ENCODE results near the gene KRT38.

KRT38 gene

GRCh38 chr17:41421617-41422016 is 19.2 kb downstream of the KRT38 start:
- DNase-seq (ENCODE audit: insufficient read length, low spot score) = no peak
- FAIRE-seq = no peak
- TF ChIP-seq POLR2A (IDR thresholded peaks at IDR 0.05; ENCODE audit: low read depth, low read length) = no peak

- DNase-seq (ENCODE audit: insufficient read length, low spot score) = no peak
- no peak for TF ChIP-seq POLR2A (IDR thresholded peaks at IDR 0.05; ENCODE audit: low read depth, low read length)
- FAIRE-seq = no peak
Measured at GRCh38 chr17:41421116-41421515, 19.7 kb downstream of the KRT38 start.

- FAIRE-seq (no peak), DNase-seq (ENCODE audit: insufficient read length, low spot score) (no peak)
- no peak for TF ChIP-seq POLR2A (IDR thresholded peaks at IDR 0.05; ENCODE audit: low read depth, low read length)
Measured at GRCh38 chr17:41420134-41420533, 20.6 kb downstream of the KRT38 start.

- no peak for TF ChIP-seq POLR2A (IDR thresholded peaks at IDR 0.05; ENCODE audit: low read depth, low read length)
- FAIRE-seq = no peak
- DNase-seq (ENCODE audit: insufficient read length, low spot score) = no peak
Measured at GRCh38 chr17:41419716-41420115, 21.1 kb downstream of the KRT38 start.

GRCh38 chr17:41418116-41418860 is 22.5 kb downstream of the KRT38 start:
- no peak for FAIRE-seq
- DNase-seq (ENCODE audit: insufficient read length, low spot score) = no peak
- TF ChIP-seq POLR2A (IDR thresholded peaks at IDR 0.05; ENCODE audit: low read depth, low read length) = no peak

GRCh38 chr17:41417576-41418015 is 23.2 kb downstream of the KRT38 start:
- TF ChIP-seq POLR2A (IDR thresholded peaks at IDR 0.05; ENCODE audit: low read depth, low read length) = no peak
- no peak for FAIRE-seq
- DNase-seq (ENCODE audit: insufficient read length, low spot score) = no peak

GRCh38 chr17:41417127-41417526 is 23.7 kb downstream of the KRT38 start:
- no peak for FAIRE-seq
- TF ChIP-seq POLR2A (IDR thresholded peaks at IDR 0.05; ENCODE audit: low read depth, low read length) = no peak
- DNase-seq (ENCODE audit: insufficient read length, low spot score) = no peak

GRCh38 chr17:41416479-41416878 is 24.3 kb downstream of the KRT38 start:
- FAIRE-seq = no peak
- no peak for TF ChIP-seq POLR2A (IDR thresholded peaks at IDR 0.05; ENCODE audit: low read depth, low read length)
- no peak for DNase-seq (ENCODE audit: insufficient read length, low spot score)

GRCh38 chr17:41415833-41416335 is 24.9 kb downstream of the KRT38 start:
- no peak for DNase-seq (ENCODE audit: insufficient read length, low spot score)
- FAIRE-seq = no peak
- no peak for TF ChIP-seq POLR2A (IDR thresholded peaks at IDR 0.05; ENCODE audit: low read depth, low read length)

GRCh38 chr17:41415411-41415810 is 25.4 kb downstream of the KRT38 start:
- no peak for DNase-seq (ENCODE audit: insufficient read length, low spot score)
- no peak for FAIRE-seq
- TF ChIP-seq POLR2A (IDR thresholded peaks at IDR 0.05; ENCODE audit: low read depth, low read length) = no peak

GRCh38 chr17:41413982-41414381 is 26.8 kb downstream of the KRT38 start:
- FAIRE-seq (no peak), DNase-seq (ENCODE audit: insufficient read length, low spot score) (no peak)
- no peak for TF ChIP-seq POLR2A (IDR thresholded peaks at IDR 0.05; ENCODE audit: low read depth, low read length)

- DNase-seq (ENCODE audit: insufficient read length, low spot score) (no peak), FAIRE-seq (no peak)
Measured at GRCh38 chr17:41413353-41413957, 27.3 kb downstream of the KRT38 start.

GRCh38 chr17:41411072-41411840 is 29.5 kb downstream of the KRT38 start:
- no peak for FAIRE-seq
- no peak for DNase-seq (ENCODE audit: insufficient read length, low spot score)
- TF ChIP-seq POLR2A (IDR thresholded peaks at IDR 0.05; ENCODE audit: low read depth, low read length) = no peak

More at GRCh38 chr17:41413353-41413957, 27.3 kb downstream of the KRT38 start:
- no peak for TF ChIP-seq POLR2A (IDR thresholded peaks at IDR 0.05; ENCODE audit: low read depth, low read length)

GRCh38 chr17:41407226-41407625 is 33.6 kb downstream of the KRT38 start:
- DNase-seq (ENCODE audit: insufficient read length, low spot score) (no peak), FAIRE-seq (no peak)
- TF ChIP-seq POLR2A (IDR thresholded peaks at IDR 0.05; ENCODE audit: low read depth, low read length) = no peak

Measured in H54 (cell line).